Endothelial cell of umbilical vein (primary cell): ENCODE data around the gene NHSL2. TPM values are rescaled to one million over a fixed set of nuclear protein-coding genes. Genes with fewer than 3 reads are reported as not detected.

Experiments
- BruUV-seq: library from RNA; stranded (reverse); fragments of 400-500 nt; replicated peaks from 2 replicates; lab custom pipeline; 2021; lab: Mats Ljungman, UMichigan
- CTCF ChIA-PET: fragments of 300-600, 350-600 bp; sonication (Branson Sonifier 250); formaldehyde crosslinking; loops from one replicate; lab custom pipeline; 2021; ENCODE audit warnings: antibody characterized with exemption, inconsistent platforms; lab: Charles Lee
- POLR2A ChIA-PET: fragments of 300-600, 350-600 bp; sonication (Branson Sonifier 250); formaldehyde crosslinking; loops from one replicate; lab custom pipeline; 2021; ENCODE audit warnings: antibody characterized with exemption, inconsistent platforms; lab: Charles Lee
- DNase-seq: peaks from one replicate; pipeline ENCODE4 v3.0.0-alpha.2; 2011; ENCODE audit warnings: low read depth, low spot score
- FAIRE-seq: peaks from 2 replicates; lab custom pipeline; 2011; peaks lifted over from hg19 to GRCh38; lab: Jason Lieb, UNC
- H2AFZ ChIP-seq: 2 replicates; pipeline ENCODE4 v1.6.0; 2012; ENCODE audit warnings: low read depth, low read length, control low read depth, inconsistent platforms
- H3K27ac ChIP-seq: 2 replicates; pipeline ENCODE4 v1.5.1; 2011; ENCODE audit warnings: low read depth, mild to moderate bottlenecking, control low read depth, low read length, moderate library complexity; ENCODE audit not compliant: insufficient read depth
- H3K27me3 ChIP-seq, 2 experiments: 2 replicates each; pipeline versions ENCODE4 v1.6.0 to v1.6.1; 2011; ENCODE audit warnings: low read length in 2 of 2, mixed read lengths in 1 of 2; ENCODE audit not compliant: control insufficient read depth in 2 of 2, insufficient read depth in 2 of 2
- H3K36me3 ChIP-seq, 2 experiments: 2 replicates in 1 of 2; 3 replicates in 1 of 2; pipeline ENCODE4 v1.5.1; 2011; ENCODE audit warnings: low read length in 2 of 2, mild to moderate bottlenecking in 1 of 2, moderate library complexity in 1 of 2; ENCODE audit not compliant: control insufficient read depth in 2 of 2, insufficient read depth in 2 of 2; ENCODE audit errors: extremely low read depth in 1 of 2
- H3K4me1 ChIP-seq: 3 replicates; pipeline ENCODE4 v1.5.1; 2011; ENCODE audit warnings: mild to moderate bottlenecking, low read length; ENCODE audit not compliant: control insufficient read depth, insufficient read depth; ENCODE audit errors: extremely low read depth
- H3K4me2 ChIP-seq: 2 replicates; pipeline ENCODE4 v1.6.1; 2011; ENCODE audit warnings: low read length, control low read depth, mixed read lengths; ENCODE audit not compliant: insufficient read depth
- H3K4me3 ChIP-seq, 3 experiments: fragments of 200-600 bp in 1 of 3; sonication (generic), shearing (Covaris generic) in 1 of 3; replicated peaks in 1 of 3; 2 replicates each; pipeline ENCODE4 v1.5.1; 2011 to 2016; ENCODE audit warnings: control low read depth in 3 of 3, low read length in 3 of 3, mild to moderate bottlenecking in 2 of 3, inconsistent platforms in 1 of 3, low read depth in 1 of 3, moderate library complexity in 1 of 3; ENCODE audit not compliant: insufficient read depth in 1 of 3
- H3K79me2 ChIP-seq: 2 replicates; pipeline ENCODE4 v1.6.0; 2012; ENCODE audit warnings: low read length, inconsistent platforms; ENCODE audit not compliant: control insufficient read depth, insufficient read depth
- H3K9ac ChIP-seq: replicated peaks from 2 replicates; pipeline ENCODE3; 2011; ENCODE audit warnings: low read length, control low read depth; ENCODE audit not compliant: insufficient read depth; ENCODE audit errors: extremely low read depth
- H3K9me1 ChIP-seq: replicated peaks from 3 replicates; pipeline ENCODE4 v1.6.0; 2011; ENCODE audit warnings: mild to moderate bottlenecking, low read length; ENCODE audit not compliant: control insufficient read depth, insufficient read depth; ENCODE audit errors: extremely low read depth
- H3K9me3 ChIP-seq: replicated peaks from 2 replicates; pipeline ENCODE4 v1.5.1; 2012; ENCODE audit warnings: low read length, inconsistent platforms; ENCODE audit not compliant: control insufficient read depth, insufficient read depth
- H4K20me1 ChIP-seq: replicated peaks from 2 replicates; pipeline ENCODE3; 2011; ENCODE audit warnings: mild to moderate bottlenecking, low read length; ENCODE audit not compliant: control insufficient read depth, insufficient read depth; ENCODE audit errors: extremely low read depth
- CTCF ChIP-seq, 2 donors: IDR thresholded peaks; 1 replicate in 1 of 2; 2 replicates in 1 of 2; pipeline ENCODE4 v1.5.1; 2011; ENCODE audit warnings: low read length in 2 of 2, mild to moderate bottlenecking in 2 of 2, moderate library complexity in 2 of 2, control low read depth in 1 of 2, inconsistent platforms in 1 of 2, low read depth in 1 of 2; ENCODE audit not compliant: insufficient read depth in 1 of 2; ENCODE audit errors: extremely low read depth in 1 of 2
- EZH2 ChIP-seq: IDR thresholded peaks from 2 replicates; pipeline ENCODE4 v1.6.1; 2012; ENCODE audit warnings: borderline replicate concordance, low read depth, mild to moderate bottlenecking, moderate library complexity, low read length, inconsistent platforms; ENCODE audit not compliant: severe bottlenecking
- FOS ChIP-seq: IDR thresholded peaks from 2 replicates; pipeline ENCODE4 v1.6.1; 2011; ENCODE audit warnings: mild to moderate bottlenecking, low read length, moderate library complexity, borderline replicate concordance; ENCODE audit not compliant: insufficient read depth
- GATA2 ChIP-seq: IDR thresholded peaks from 2 replicates; pipeline ENCODE4 v1.7.0; 2011; ENCODE audit warnings: low read depth, mild to moderate bottlenecking, moderate library complexity, mixed read lengths, low read length; ENCODE audit not compliant: insufficient read length, insufficient read depth
- JUN ChIP-seq: IDR thresholded peaks from 2 replicates; pipeline ENCODE4 v1.6.1; 2011; ENCODE audit warnings: borderline replicate concordance, low read depth; ENCODE audit not compliant: insufficient read length, insufficient read depth
- MAX ChIP-seq: IDR thresholded peaks from 2 replicates; pipeline ENCODE4 v1.6.1; 2011; ENCODE audit not compliant: insufficient read depth, insufficient read length
- MYC ChIP-seq: IDR thresholded peaks from one replicate; pipeline ENCODE4 v1.6.1; 2011; ENCODE audit warnings: mild to moderate bottlenecking, low read depth, low read length
- POLR2A ChIP-seq: IDR thresholded peaks from 2 replicates; pipeline ENCODE4 v1.6.1; 2012; ENCODE audit warnings: low read depth, mild to moderate bottlenecking, control low read depth, low read length
- POLR2AphosphoS5 ChIP-seq: IDR thresholded peaks from 2 replicates; pipeline ENCODE4 v1.6.1; 2012; ENCODE audit warnings: low read depth, mild to moderate bottlenecking, control low read depth, low read length, moderate library complexity; ENCODE audit not compliant: insufficient read depth
- dilution Hi-C: fragments of 300-500 bp; cut with MboI; formaldehyde crosslinking; loops from one replicate; pipeline ENCODE4 v1.15.0; 2019; ENCODE audit warnings: low sequenced_read_pairs; ENCODE audit not compliant: extremely low pct_ligation_motif_present
- intact Hi-C: fragments of 100-400 bp; cut with micrococcal nuclease; formaldehyde crosslinking; loops from one replicate; pipeline ENCODE4 v1.10.0; 2022
- polyA plus RNA-seq, 4 experiments: library from polyadenylated mRNA; depleted of rRNA in 3 of 4; stranded (reverse) in 3 of 4; unstranded in 1 of 4; fragments of >200 nt; gene quantifications; 2 replicates each; pipeline versions ENCODE4 v1.2.1 to v1.2.3, GENCODE V29; 2011 to 2012; ENCODE audit warnings: missing spikeins in 1 of 4
- total RNA-seq: library from RNA; stranded (reverse); gene quantifications from 2 replicates; pipeline ENCODE4 v1.2.3, GENCODE V29; 2021

The NHSL2 gene
- total and polyA plus RNA-seq, 2 donors (not counting 3 experiments of a cell fraction or from before 2014, with no cell fraction given) = 23.5 to 49.9 TPM

GRCh38 chrX:72120837-72121236 is 210.2 kb downstream of the NHSL2 start:
- no peak for TF ChIP-seq JUN
- no peak for TF ChIP-seq MAX
- no peak for TF ChIP-seq POLR2A
- no peak for TF ChIP-seq FOS
- TF ChIP-seq EZH2 = no peak
- no peak for TF ChIP-seq MYC
- no peak for TF ChIP-seq CTCF (IDR thresholded peaks at IDR 0.05; ENCODE audit: extremely low read depth in 1 of 2, insufficient read depth in 1 of 2, low read depth in 1 of 2, low read length in 2 of 2)
- TF ChIP-seq POLR2AphosphoS5 = no peak
- TF ChIP-seq GATA2 = no peak
- dilution Hi-C loops (no loop called here), intact Hi-C loops (no loop called here)
- peak overlapping the region; percentile 32 for H3K27ac ChIP-seq
- no peaks in the 10 kb centered on the region for H3K9me3 ChIP-seq
- H4K20me1 ChIP-seq = no peaks in the 10 kb centered on the region
- H3K4me1 ChIP-seq = peaks cover 39% of the 10 kb centered on the region
- no TSS peak for BruUV-seq
- H3K36me3 ChIP-seq = no peaks in the 10 kb centered on the region
- H2AFZ ChIP-seq = no peak overlapping the region
- no peaks in the 10 kb centered on the region for H3K9me1 ChIP-seq
- ChIA-PET CTCF (interaction anchor here (1.1 to 8.0 kb wide), 2 partner anchors 101 to 121 kb away, joined by 3 to 122 read pairs; no protein-coding TSS in a partner anchor), POLR2A (no interaction called here)
- H3K9ac ChIP-seq = no peak overlapping the region
- peak; percentile 80 for FAIRE-seq
- H3K79me2 ChIP-seq = peaks cover 34% of the 10 kb centered on the region
- H3K4me2 ChIP-seq = peak overlapping the region; percentile 1
- no peaks in the 10 kb centered on the region for H3K27me3 ChIP-seq
- no peak overlapping the region for H3K4me3 ChIP-seq
- DNase-seq = no peak
